DND-41 (cell line): ENCODE measurements around the gene BAZ2A.

Experiments
- CTCF ChIP-seq: IDR thresholded peaks from 2 replicates; pipeline ENCODE4 v1.5.1; 2012; ENCODE audit warnings: borderline replicate concordance, low read length, moderate library complexity, mild to moderate bottlenecking; ENCODE audit not compliant: poor library complexity, severe bottlenecking; ENCODE audit errors: extremely low read depth
- EZH2 ChIP-seq: IDR thresholded peaks from 3 replicates; pipeline ENCODE4 v1.6.1; 2012; ENCODE audit warnings: borderline replicate concordance, low read depth, mild to moderate bottlenecking, moderate library complexity, low read length, inconsistent platforms; ENCODE audit not compliant: severe bottlenecking

- TF ChIP-seq CTCF (no peak), EZH2 (no peak)
Measured at GRCh38 chr12:56571121-56571520, 59.0 kb downstream of the BAZ2A start.
